Neutrophil (primary cell): ENCODE measurements around the gene ZMYND8.

ENCODE experiments used
- H3K27ac ChIP-seq: fragments of 200-600 bp; sonication (generic); 2 replicates; pipeline ENCODE4 v1.5.1; 2016; ENCODE audit warnings: mild to moderate bottlenecking, moderate library complexity
- H3K27me3 ChIP-seq: fragments of 200-600 bp; sonication (generic); 2 replicates; pipeline ENCODE4 v1.6.0; 2016; ENCODE audit warnings: mild to moderate bottlenecking
- H3K36me3 ChIP-seq: fragments of 200-600 bp; sonication (generic); 2 replicates; pipeline ENCODE4 v1.5.1; 2017
- H3K4me1 ChIP-seq, 2 experiments: fragments of 200-600 bp in 1 of 2; sonication (generic) in 1 of 2; 1 replicate in 1 of 2; 2 replicates in 1 of 2; pipeline versions ENCODE4 v1.5.1 to v1.6.1; 2013 to 2016; ENCODE audit warnings: low read depth in 1 of 2, low read length in 1 of 2, mild to moderate bottlenecking in 1 of 2, moderate library complexity in 1 of 2; ENCODE audit not compliant: control insufficient read depth in 1 of 2, insufficient read depth in 1 of 2
- H3K4me3 ChIP-seq, 2 experiments: fragments of 200-600 bp in 1 of 2; sonication (generic) in 1 of 2; 1 replicate in 1 of 2; 2 replicates in 1 of 2; pipeline ENCODE4 v1.5.1; 2013 to 2016; ENCODE audit warnings: low read depth in 1 of 2, low read length in 1 of 2, mild to moderate bottlenecking in 1 of 2, moderate library complexity in 1 of 2
- H3K9me3 ChIP-seq: fragments of 200-600 bp; sonication (generic); 2 replicates; pipeline ENCODE4 v1.5.1; 2016
- TF ChIP-seq, protein P1 (sequence below): fragments of 200-600 bp; sonication (generic); IDR thresholded peaks from 2 replicates; pipeline ENCODE4 v1.5.1; 2016; ENCODE audit warnings: antibody characterized with exemption

ZMYND8 gene

GRCh38 chr20:47303736-47304135 is 52.8 kb downstream of the ZMYND8 start:
- Histone ChIP-seq H3K27ac (no peak overlapping the region), H3K27me3 (no peaks in the 10 kb centered on the region), H3K4me3 (no peak overlapping the region), H3K9me3 (no peaks in the 10 kb centered on the region), H3K4me1 (peaks cover 3 to 5% of the 10 kb centered on the region in 2 experiments), H3K36me3 (peaks cover 24% of the 10 kb centered on the region)
- TF ChIP-seq, protein P1, sequence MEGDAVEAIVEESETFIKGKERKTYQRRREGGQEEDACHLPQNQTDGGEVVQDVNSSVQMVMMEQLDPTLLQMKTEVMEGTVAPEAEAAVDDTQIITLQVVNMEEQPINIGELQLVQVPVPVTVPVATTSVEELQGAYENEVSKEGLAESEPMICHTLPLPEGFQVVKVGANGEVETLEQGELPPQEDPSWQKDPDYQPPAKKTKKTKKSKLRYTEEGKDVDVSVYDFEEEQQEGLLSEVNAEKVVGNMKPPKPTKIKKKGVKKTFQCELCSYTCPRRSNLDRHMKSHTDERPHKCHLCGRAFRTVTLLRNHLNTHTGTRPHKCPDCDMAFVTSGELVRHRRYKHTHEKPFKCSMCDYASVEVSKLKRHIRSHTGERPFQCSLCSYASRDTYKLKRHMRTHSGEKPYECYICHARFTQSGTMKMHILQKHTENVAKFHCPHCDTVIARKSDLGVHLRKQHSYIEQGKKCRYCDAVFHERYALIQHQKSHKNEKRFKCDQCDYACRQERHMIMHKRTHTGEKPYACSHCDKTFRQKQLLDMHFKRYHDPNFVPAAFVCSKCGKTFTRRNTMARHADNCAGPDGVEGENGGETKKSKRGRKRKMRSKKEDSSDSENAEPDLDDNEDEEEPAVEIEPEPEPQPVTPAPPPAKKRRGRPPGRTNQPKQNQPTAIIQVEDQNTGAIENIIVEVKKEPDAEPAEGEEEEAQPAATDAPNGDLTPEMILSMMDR = no peak

- TF ChIP-seq, protein P1 = no peak
- Histone ChIP-seq H3K27me3 (no peaks in the 10 kb centered on the region), H3K36me3 (peaks cover 37% of the 10 kb centered on the region), H3K4me1 (peaks cover 0 to 3% of the 10 kb centered on the region in 2 experiments), H3K9me3 (no peaks in the 10 kb centered on the region), H3K4me3 (no peak overlapping the region), H3K27ac (no peak overlapping the region)
Observed at GRCh38 chr20:47300071-47300470, 56.4 kb downstream of the ZMYND8 start.

- Histone ChIP-seq H3K27me3 (no peaks in the 10 kb centered on the region), H3K27ac (no peak overlapping the region), H3K36me3 (peaks cover 51% of the 10 kb centered on the region), H3K4me3 (no peak overlapping the region), H3K4me1 (peaks cover 0 to 3% of the 10 kb centered on the region in 2 experiments), H3K9me3 (no peaks in the 10 kb centered on the region)
- TF ChIP-seq, protein P1 = no peak
Observed at GRCh38 chr20:47298624-47299023, 57.9 kb downstream of the ZMYND8 start.

GRCh38 chr20:47297746-47298145 is 58.8 kb downstream of the ZMYND8 start:
- Histone ChIP-seq H3K9me3 (no peaks in the 10 kb centered on the region), H3K36me3 (peaks cover 57% of the 10 kb centered on the region), H3K27me3 (no peaks in the 10 kb centered on the region), H3K4me1 (no peaks in the 10 kb centered on the region), H3K4me3 (no peak overlapping the region), H3K27ac (no peak overlapping the region)
- TF ChIP-seq, protein P1 = no peak

DNA sequence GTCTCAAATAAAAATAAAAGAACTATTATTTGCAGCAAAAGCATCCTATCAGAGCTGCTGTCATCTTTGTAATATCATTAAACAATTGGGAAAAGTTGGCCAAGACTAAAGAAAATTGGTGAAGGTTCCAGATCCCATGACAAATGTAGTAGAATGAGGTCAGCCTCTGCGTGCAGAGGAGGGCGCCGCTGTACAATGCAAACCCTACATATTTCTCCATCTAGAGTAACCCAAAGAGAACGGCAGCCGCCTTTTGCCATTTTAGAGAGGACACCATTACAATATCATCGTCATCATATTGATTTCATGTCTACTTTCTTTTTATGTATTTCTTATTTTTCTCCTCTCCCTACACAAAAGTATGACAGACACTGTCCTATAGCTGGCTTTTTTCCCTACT is 59.5 kb downstream of the ZMYND8 start:
- Histone ChIP-seq H3K36me3 (peaks cover 65% of the 10 kb centered on the region), H3K27ac (no peak overlapping the region), H3K9me3 (no peaks in the 10 kb centered on the region), H3K4me3 (no peak overlapping the region), H3K4me1 (no peaks in the 10 kb centered on the region), H3K27me3 (no peaks in the 10 kb centered on the region)
- TF ChIP-seq, protein P1 = no peak

- Histone ChIP-seq H3K27ac (no peak overlapping the region), H3K27me3 (no peaks in the 10 kb centered on the region), H3K4me3 (no peak overlapping the region), H3K9me3 (no peaks in the 10 kb centered on the region), H3K4me1 (no peaks in the 10 kb centered on the region), H3K36me3 (peaks cover 71% of the 10 kb centered on the region)
- TF ChIP-seq, protein P1 = no peak
Observed at GRCh38 chr20:47295921-47296426, 60.5 kb downstream of the ZMYND8 start.
